ENCODE results near the gene LRRC1.

Gene LRRC1

GRCh38 chr6:53851561-53851960, 56.8 kb downstream of the LRRC1 start:
- DNase-seq = no peak

DNA sequence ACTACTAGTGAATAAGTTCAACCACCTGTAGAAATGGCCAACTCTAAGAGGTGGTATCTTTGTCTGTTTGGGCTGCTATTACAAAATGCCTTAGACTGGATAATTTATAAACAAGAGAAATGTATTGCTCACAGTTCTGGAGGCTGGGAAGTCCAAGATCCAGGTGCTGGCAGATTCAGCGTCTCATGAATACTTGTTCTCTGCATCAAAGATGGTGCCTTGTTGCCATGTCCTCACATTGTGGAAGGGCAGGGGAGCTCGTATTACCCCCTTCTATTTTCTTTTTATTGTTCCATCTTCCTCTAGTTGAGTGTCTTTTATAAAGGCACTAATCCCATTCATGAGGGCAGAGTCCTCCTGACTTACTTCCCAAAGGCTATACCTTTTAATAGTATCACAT, 58.0 kb downstream of the LRRC1 start:
- no peak for DNase-seq

DNA sequence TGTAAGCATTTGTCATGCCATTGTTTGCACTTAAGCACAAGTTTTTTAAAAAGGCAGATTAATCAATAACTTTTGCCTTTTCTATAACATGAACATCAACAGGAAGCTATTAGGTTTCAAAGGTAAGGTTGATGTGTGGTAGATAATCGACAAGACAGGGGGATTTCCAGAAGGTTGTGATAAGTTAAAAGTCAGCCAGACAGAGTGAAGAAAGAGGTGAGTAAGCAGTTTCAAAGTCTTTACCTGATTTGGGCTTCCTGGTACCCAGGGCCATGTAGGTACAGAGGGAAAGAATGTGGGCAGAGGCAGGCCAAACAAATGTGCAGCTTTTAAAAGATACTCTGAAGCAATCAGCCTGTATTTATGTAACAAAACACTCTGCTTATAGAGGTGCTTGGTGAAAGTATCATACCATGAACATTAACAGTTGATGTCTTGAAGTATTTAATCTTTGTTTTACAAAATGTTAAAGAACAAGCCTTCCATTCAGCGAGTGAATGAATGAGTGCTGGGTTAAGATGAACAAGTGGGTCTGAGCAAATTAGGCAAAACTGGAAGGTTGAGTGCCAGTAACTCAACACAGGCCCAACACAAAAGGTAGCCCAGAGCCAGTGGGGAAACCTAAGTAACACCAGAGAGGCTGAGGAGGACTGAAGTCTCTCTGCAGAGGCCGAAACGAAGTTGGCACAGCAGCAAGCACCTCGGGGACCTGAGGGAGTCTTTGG, 60.2 kb downstream of the LRRC1 start:
- DNase-seq = no peak

DNA sequence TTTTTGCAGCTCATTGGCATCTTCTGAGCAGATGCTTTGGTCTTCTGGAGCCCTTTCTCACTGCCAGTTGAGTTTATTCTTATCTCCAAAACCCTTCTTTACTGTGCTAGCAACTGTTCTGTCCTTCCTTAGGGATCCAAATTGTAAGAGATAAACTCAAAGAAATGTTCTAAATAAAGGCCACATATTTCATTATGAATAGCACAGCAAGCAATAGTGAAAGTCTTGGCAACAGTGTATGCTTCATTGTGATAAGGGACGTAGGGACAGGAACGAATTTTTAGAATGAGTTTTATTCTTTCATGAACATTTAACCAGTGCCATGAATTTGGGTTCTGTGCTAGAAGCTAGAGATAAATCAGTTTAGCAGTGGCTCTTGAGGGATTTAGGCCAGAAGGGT, 61.1 kb downstream of the LRRC1 start:
- no peak for DNase-seq

- DNase-seq = no peak
Measured at GRCh38 chr6:53857318-53858094, 62.7 kb downstream of the LRRC1 start.

DNA sequence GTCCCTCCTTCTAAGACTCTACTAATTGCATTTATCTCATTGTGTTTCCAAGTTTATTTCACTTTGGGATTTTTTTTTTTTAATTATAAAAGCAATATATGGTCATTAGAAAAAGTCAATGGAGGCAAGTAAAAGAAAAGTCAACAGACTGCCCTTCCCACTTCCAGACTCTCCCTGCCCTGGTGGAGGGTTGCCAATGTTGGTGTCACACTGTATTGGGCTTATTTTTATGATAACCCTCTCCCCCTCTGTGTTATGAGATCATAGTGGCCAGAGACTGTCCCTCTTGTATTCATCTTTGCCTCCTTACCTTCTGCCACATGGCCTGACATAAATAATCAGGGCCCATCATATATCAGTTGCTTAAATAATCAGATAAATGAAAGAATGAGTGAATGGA, 63.4 kb downstream of the LRRC1 start:
- DNase-seq = no peak

GRCh38 chr6:53858913-53859312, 64.1 kb downstream of the LRRC1 start:
- DNase-seq = no peak

GRCh38 chr6:53860511-53860910, 65.7 kb downstream of the LRRC1 start:
- DNase-seq = no peak

DNA sequence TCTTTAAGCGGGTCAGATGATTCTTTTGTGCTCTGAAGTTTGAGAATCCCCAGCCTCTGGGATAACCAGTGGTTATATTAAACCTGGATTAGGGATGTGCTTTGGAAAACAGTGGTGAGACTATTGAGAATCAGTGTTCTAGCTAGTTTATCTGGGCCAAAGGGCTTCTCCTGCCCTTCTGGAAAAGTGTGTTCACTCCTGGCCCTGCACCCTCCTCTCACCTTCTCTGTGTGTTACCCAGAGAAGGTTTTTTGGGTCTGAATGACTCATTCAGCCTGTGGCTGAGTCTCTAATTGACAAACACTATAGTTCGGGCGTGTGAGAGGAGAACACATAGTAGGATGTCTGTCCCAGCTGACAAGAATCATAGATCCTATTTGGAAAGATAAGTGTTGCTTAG, 66.7 kb downstream of the LRRC1 start:
- no peak for DNase-seq

DNA sequence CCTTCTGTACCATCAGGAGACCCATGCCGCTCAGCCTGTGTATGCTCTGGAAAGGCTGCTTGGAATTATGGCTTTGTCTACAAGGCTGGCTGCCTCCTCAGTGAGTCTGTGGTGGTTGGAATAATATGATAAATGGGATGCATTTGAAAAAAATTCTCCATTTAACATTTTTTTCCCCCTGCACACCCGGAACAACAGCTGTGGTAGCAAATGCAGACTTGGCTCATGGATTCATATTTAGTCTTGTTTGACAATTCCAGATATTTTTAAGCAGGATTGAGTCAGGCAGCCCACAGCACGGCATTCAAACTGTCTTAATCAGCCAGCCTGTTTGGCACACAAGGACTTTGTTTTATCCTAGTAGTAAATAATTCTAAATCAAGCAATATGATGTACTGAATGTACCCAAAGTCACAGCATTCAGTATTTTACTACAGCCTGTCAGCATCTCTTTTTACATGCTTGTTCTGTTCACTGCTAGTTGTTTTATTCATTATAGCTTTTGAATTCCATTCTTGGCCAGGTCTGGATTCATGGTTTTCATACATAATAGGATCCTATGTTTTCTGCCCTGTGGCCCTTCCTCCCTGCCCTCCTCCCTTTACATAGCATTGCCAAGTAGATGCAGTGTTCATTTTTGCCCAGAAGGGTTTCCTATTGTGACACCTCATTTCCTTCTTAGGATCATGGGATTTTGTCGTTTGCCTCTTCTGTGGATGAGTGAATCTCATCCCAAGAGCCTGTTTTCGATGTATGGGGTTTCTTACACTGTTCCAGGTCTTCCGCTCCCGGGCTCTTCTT, 68.1 kb downstream of the LRRC1 start:
- no peak for DNase-seq

- DNase-seq = no peak
Measured at GRCh38 chr6:53864781-53865180, 70.0 kb downstream of the LRRC1 start.

DNA sequence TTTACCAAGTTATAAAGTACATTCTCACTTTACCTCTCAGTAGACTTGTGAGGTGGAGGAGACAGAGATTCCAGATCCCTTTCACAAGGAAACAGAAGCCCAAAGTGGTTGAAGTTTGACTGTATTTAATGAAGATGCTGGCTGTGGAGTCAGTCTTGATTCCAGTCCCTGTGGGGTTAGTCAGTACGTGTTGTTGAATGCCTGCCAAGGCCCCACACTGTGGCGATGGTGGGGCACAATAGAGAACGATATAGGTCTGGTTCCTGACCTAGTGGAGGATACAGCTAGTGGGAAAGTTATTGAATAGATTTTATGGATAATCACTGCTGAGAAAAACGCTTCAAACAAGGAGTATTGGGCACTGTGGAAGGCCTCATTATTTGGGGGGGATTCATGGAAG, 71.4 kb downstream of the LRRC1 start:
- DNase-seq = no peak

DNA sequence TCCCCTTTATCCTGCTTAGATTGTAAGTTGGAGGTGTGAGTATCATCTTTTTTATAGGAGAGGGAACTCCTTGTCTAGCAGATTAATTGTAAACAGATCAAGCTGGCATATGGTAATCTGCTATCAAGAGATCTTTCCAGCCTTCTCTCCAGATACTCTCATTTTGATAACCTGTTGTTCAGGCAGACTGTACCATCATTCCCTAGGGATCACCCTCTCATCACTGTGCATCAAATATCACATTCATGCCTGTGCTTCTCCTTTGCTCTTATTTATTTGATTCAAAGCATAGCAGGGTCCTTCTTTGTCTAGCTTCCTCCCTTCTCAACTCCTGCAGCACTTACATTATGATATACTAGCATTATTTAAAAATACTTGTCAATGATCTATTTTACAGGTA, 73.8 kb downstream of the LRRC1 start:
- DNase-seq = no peak

- no peak for DNase-seq
Measured at GRCh38 chr6:53869964-53870363, 75.2 kb downstream of the LRRC1 start.

- DNase-seq = no peak
Measured at GRCh38 chr6:53873922-53874321, 79.1 kb downstream of the LRRC1 start.

GRCh38 chr6:53874964-53875363, 80.2 kb downstream of the LRRC1 start:
- no peak for DNase-seq

DNA sequence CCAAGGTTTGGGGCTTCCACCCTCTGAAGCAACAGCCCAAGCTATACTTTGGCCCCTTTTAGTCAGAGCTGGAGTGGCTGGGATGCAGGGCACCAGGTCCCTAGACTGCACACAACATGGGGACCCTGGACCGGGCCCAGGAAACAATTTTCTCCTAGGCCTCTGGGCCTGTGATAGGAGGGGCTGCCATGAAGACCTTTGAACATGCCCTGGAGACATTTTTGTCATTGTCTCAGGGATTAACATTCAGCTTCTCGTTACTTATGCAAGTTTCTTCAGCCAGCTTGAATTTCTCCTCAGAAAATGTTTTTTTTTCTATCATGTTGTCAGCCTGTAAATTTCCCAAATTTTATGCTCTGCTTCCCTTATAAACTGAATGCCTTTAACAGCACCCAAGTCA, 82.3 kb downstream of the LRRC1 start:
- DNase-seq = no peak

DNA sequence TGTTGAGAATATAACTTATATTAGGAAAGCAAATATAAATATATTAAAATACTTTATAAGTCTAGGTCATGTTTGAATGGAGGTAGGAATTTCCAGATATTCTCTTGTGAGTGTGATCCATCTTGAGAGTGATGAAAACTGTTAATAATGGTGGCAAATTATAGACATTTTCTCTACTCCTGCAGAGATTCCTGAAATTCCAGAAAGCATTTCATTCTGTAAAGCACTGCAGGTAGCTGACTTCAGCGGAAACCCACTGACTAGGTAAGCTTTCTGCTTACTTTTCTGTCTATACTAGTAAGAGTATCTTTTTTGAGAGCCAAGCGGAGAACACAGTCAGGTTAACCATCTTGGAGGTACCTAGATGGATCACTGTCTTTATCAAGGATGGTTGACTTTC, 84.0 kb downstream of the LRRC1 start:
- no peak for DNase-seq

GRCh38 chr6:53879608-53880007, 84.8 kb downstream of the LRRC1 start:
- DNase-seq = no peak

DNA sequence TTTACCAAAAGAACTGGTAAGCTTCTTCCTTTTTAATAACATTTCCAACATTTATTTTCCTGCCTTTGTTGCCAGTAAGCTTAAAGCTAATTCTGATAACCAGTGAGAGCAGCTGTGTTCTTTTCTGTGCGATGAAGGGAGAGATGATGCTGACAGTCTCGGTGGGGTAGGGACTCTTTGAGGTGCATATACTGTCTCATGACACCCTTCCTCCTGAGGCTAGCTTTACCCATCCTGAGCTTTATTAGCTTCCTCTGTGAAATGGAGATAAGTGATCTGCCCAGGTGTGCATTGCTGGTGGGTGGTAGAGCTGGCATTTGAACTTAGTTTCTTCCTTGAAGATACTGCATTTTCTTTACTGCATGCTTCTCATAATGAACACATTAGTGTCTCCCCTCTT, 92.5 kb downstream of the LRRC1 start:
- DNase-seq = no peak

- no peak for DNase-seq
Measured at GRCh38 chr6:53888931-53889330, 94.1 kb downstream of the LRRC1 start.

DNA sequence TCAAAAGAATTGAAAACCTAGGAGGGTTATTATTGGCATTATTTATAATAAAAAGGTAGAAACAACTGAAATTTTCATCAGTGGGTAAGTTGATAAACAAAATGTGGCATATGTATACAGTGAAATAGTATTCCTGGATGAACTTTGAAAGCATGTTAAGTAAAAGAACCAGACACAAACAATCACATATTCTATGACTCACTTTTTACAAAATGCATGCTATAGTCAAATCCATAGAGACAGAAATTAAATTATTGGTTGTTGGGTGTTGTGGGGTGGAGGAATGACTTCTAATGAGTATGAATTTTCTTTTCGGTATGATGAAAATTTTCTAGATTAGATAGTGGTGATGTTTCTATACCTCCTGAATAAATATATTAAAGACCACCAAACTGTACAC, 94.6 kb downstream of the LRRC1 start:
- DNase-seq = no peak

- DNase-seq = no peak
Measured at GRCh38 chr6:53892707-53893106, 97.9 kb downstream of the LRRC1 start.

DNA sequence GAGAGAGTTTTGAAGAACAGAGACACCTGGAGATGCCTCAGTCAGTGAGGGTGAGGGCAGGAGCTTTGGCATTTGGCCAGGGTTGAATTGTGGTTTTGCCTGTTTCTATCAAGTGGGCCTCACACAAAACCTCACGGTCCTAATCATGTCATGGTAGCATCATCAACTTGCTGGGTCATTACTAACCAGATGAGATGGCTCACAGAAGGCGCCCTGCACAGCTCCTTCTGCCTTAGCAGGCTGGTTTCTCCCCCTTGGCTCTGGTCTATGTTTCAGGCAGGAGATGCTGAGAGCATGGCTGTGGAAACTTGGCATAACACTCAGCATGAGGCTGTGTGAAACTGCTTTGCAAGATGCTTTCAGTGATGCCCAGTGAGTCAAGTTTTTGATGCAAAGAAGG, 99.3 kb downstream of the LRRC1 start:
- DNase-seq = peak; percentile 52 to 58

Data from stimulated activated CD4-positive, alpha-beta T cell treated with anti-CD3 and anti-CD28 coated beads, Interleukin-2, amount 100 ng/mL, for 48 hours (primary cell).